Mesendoderm (in vitro differentiated cells): ENCODE results near the gene OBI1.

Source experiments
- DNase-seq: peaks from one replicate; pipeline ENCODE4 v3.0.0; 2013
- H2AK5ac ChIP-seq: 2 replicates; pipeline ENCODE4 v1.6.1; 2013; ENCODE audit warnings: low read length, inconsistent platforms
- H2BK120ac ChIP-seq: 2 replicates; pipeline ENCODE4 v1.6.1; 2013; ENCODE audit warnings: low read depth, mild to moderate bottlenecking, low read length, moderate library complexity, mixed read lengths
- H2BK15ac ChIP-seq: replicated peaks from 2 replicates; pipeline ENCODE4 v1.6.1; 2013; ENCODE audit warnings: low read depth, mild to moderate bottlenecking, moderate library complexity
- H2BK5ac ChIP-seq: 2 replicates; pipeline ENCODE4 v1.6.1; 2013; ENCODE audit warnings: low read length, inconsistent platforms
- H3K18ac ChIP-seq: 2 replicates; pipeline ENCODE4 v1.6.1; 2013; ENCODE audit warnings: mild to moderate bottlenecking, low read length, mixed read lengths
- H3K23ac ChIP-seq: one replicate; pipeline ENCODE4 v1.6.1; 2013; ENCODE audit warnings: low read length
- H3K27ac ChIP-seq: 2 replicates; pipeline ENCODE4 v1.5.1; 2013; ENCODE audit warnings: low read depth, mild to moderate bottlenecking, inconsistent platforms, low read length, moderate library complexity
- H3K27me3 ChIP-seq: 2 replicates; pipeline ENCODE4 v1.6.1; 2013; ENCODE audit warnings: low read length, control low read depth, mild to moderate bottlenecking, inconsistent platforms; ENCODE audit not compliant: insufficient read depth, poor library complexity
- H3K36me3 ChIP-seq: 2 replicates; pipeline ENCODE4 v1.6.1; 2013; ENCODE audit warnings: low read length, inconsistent platforms; ENCODE audit not compliant: control insufficient read depth, insufficient read depth
- H3K4ac ChIP-seq: one replicate; pipeline ENCODE4 v1.6.1; 2013; ENCODE audit warnings: low read depth, mild to moderate bottlenecking, low read length, moderate library complexity
- H3K4me1 ChIP-seq: 2 replicates; pipeline ENCODE4 v1.6.1; 2013; ENCODE audit warnings: low read depth, low read length, inconsistent platforms; ENCODE audit not compliant: control insufficient read depth
- H3K4me2 ChIP-seq: 2 replicates; pipeline ENCODE4 v1.6.1; 2013; ENCODE audit warnings: low read length
- H3K4me3 ChIP-seq: 2 replicates; pipeline ENCODE4 v1.5.1; 2013; ENCODE audit warnings: mild to moderate bottlenecking, low read length
- H3K56ac ChIP-seq: one replicate; pipeline ENCODE4 v1.6.1; 2013; ENCODE audit warnings: low read length
- H3K79me1 ChIP-seq: 2 replicates; pipeline ENCODE4 v1.6.1; 2013; ENCODE audit warnings: low read length, inconsistent platforms
- H3K79me2 ChIP-seq: 2 replicates; pipeline ENCODE4 v1.6.1; 2013; ENCODE audit warnings: mild to moderate bottlenecking, low read length; ENCODE audit not compliant: control insufficient read depth, insufficient read depth
- H3K9ac ChIP-seq: 2 replicates; pipeline ENCODE4 v1.6.1; 2013; ENCODE audit warnings: low read length, inconsistent platforms
- H4K5ac ChIP-seq: one replicate; pipeline ENCODE4 v1.6.1; 2013; ENCODE audit warnings: low read length
- H4K8ac ChIP-seq: one replicate; pipeline ENCODE4 v1.6.1; 2013; ENCODE audit warnings: low read depth, mild to moderate bottlenecking, control low read depth, low read length, moderate library complexity
- WGBS: extraction: QIAGEN DNeasy Blood & Tissue Kit; methylation state at CpG from one replicate; pipeline ENCODE4 v1.1.7; 2013; ENCODE audit warnings: low lambda C conversion rate, missing lambda C conversion rate; ENCODE audit not compliant: insufficient coverage; ENCODE audit errors: extremely low coverage; 5-methylcytosine and 5-hydroxymethylcytosine counted together

The OBI1 gene

DNA sequence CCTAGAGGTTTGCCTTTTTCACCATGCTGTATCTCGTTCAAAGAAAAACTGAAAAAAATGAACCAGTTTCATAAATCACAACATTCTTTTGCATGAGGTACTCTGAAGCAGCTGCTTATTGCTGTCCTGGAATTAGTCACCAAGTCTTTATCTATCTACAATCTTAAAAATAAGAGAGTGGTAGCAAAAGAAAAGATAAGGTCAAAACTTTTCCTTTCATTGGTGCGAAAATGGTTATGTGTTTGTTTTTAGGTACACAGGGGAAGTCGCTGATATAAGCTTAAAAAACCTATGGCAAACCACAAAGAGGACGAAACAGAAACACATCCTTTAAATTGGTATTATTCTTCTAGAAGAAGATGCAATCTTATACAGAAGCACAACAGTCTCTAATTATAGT lies 20.7 kb downstream of the OBI1 start:
- DNase-seq = no peak
- no peak overlapping the region for H4K8ac ChIP-seq
- no peak overlapping the region for H3K4me2 ChIP-seq
- H3K27me3 ChIP-seq = no peaks in the 10 kb centered on the region
- H3K36me3 ChIP-seq = no peaks in the 10 kb centered on the region
- H2AK5ac ChIP-seq = no peak overlapping the region
- H3K18ac ChIP-seq = no peak overlapping the region
- no peak overlapping the region for H3K27ac ChIP-seq
- no peaks in the 10 kb centered on the region for H3K4me1 ChIP-seq
- no peaks in the 10 kb centered on the region for H3K79me2 ChIP-seq
- no peak overlapping the region for H3K4me3 ChIP-seq
- H2BK5ac ChIP-seq = no peak overlapping the region
- H2BK120ac ChIP-seq = no peak overlapping the region
- no CpG with 5 or more reads among the region's 4 CpGs for WGBS
- H3K56ac ChIP-seq = no peak overlapping the region
- no peaks in the 10 kb centered on the region for H3K79me1 ChIP-seq
- H3K9ac ChIP-seq = no peak overlapping the region
- H4K5ac ChIP-seq = no peak overlapping the region
- no peak overlapping the region for H2BK15ac ChIP-seq
- no peak overlapping the region for H3K4ac ChIP-seq
- H3K23ac ChIP-seq = no peak overlapping the region

DNA sequence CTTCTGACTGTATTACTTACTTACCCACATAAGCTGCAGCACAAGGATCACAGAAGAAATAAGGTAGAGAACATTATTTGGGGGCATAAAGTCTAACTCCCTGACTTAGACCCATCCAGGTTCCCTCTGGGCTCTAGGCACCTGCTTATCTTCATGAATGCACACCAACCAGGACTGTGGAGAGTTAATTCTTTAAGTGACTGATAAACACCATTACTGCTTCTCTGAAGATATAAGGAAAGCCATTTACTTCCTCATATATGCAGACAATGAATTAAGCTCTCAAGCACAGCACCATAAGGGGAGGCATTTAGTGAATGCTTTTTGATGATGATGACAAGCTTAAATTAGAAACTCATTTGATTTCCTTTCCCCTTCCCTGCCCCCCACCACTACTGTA lies 22.5 kb downstream of the OBI1 start:
- Histone ChIP-seq H2BK15ac (no peak overlapping the region), H3K79me1 (no peaks in the 10 kb centered on the region), H2AK5ac (no peak overlapping the region), H3K36me3 (no peaks in the 10 kb centered on the region), H2BK120ac (no peak overlapping the region), H3K56ac (no peak overlapping the region), H3K9ac (no peak overlapping the region), H3K4me3 (no peak overlapping the region), H3K18ac (no peak overlapping the region), H4K8ac (no peak overlapping the region), H3K4me2 (no peak overlapping the region), H3K4me1 (no peaks in the 10 kb centered on the region), H3K27ac (no peak overlapping the region), H3K79me2 (no peaks in the 10 kb centered on the region), H3K4ac (no peak overlapping the region), H3K27me3 (no peaks in the 10 kb centered on the region), H3K23ac (no peak overlapping the region), H4K5ac (no peak overlapping the region), H2BK5ac (no peak overlapping the region)
- DNase-seq = no peak

DNA sequence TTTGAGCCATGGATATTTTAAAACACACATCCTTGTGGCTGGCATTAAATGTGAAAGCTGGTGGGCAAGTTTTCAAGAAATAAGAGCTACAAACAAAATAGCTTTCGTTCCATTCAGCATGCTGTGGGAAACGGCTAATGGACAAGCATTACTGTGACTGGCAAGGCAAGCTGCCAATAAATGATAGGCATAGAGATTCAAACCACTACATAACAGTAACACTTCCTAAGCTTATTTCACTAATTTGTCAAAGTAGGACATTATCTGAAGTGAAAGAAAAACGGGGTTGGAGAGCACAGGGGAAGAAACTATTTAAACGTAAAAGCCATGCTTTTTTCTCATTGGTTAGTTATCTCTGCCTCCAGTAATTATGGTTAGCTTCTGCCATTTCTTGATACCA lies 26.0 kb downstream of the OBI1 start:
- no peak overlapping the region for H3K56ac ChIP-seq
- H3K23ac ChIP-seq = no peak overlapping the region
- H2BK15ac ChIP-seq = no peak overlapping the region
- H3K4me1 ChIP-seq = no peaks in the 10 kb centered on the region
- H3K4me2 ChIP-seq = no peak overlapping the region
- no peak overlapping the region for H4K8ac ChIP-seq
- H3K36me3 ChIP-seq = no peaks in the 10 kb centered on the region
- no peak overlapping the region for H3K4ac ChIP-seq
- H2BK5ac ChIP-seq = no peak overlapping the region
- H2BK120ac ChIP-seq = no peak overlapping the region
- no peak overlapping the region for H3K9ac ChIP-seq
- H3K79me2 ChIP-seq = no peaks in the 10 kb centered on the region
- no peak overlapping the region for H3K4me3 ChIP-seq
- no peak overlapping the region for H4K5ac ChIP-seq
- WGBS = no CpG with 5 or more reads among the region's 4 CpGs
- H3K27me3 ChIP-seq = no peaks in the 10 kb centered on the region
- DNase-seq = no peak
- no peaks in the 10 kb centered on the region for H3K79me1 ChIP-seq
- no peak overlapping the region for H3K18ac ChIP-seq
- H2AK5ac ChIP-seq = no peak overlapping the region
- no peak overlapping the region for H3K27ac ChIP-seq

DNA sequence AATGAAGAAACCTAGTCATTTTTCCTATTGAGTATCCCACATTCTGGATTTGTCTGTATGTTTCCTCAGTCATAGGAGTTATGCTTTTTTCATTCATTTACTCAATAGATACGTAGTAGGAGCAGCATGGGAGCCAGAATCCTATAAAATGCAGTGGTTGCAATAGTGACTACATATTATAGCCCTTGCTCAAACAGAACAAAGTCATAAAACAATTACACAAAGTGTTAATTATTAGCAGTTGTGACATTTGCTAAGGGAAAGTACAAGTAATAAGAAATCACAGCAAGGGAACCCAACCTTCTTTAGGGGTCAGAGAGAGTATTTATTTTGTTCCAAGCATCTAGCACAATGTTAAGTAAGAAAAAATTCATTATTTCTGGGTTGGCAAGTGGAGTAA lies 27.9 kb downstream of the OBI1 start:
- H4K8ac ChIP-seq = no peak overlapping the region
- H3K79me1 ChIP-seq = no peaks in the 10 kb centered on the region
- H3K27ac ChIP-seq = no peak overlapping the region
- no peaks in the 10 kb centered on the region for H3K36me3 ChIP-seq
- H3K9ac ChIP-seq = no peak overlapping the region
- H3K18ac ChIP-seq = no peak overlapping the region
- no peak overlapping the region for H2AK5ac ChIP-seq
- no peaks in the 10 kb centered on the region for H3K4me1 ChIP-seq
- no peak overlapping the region for H3K4me3 ChIP-seq
- H2BK5ac ChIP-seq = no peak overlapping the region
- H3K23ac ChIP-seq = no peak overlapping the region
- H2BK120ac ChIP-seq = no peak overlapping the region
- no peak overlapping the region for H3K4me2 ChIP-seq
- no peak overlapping the region for H4K5ac ChIP-seq
- no peak for DNase-seq
- H3K4ac ChIP-seq = no peak overlapping the region
- no CpG with 5 or more reads among the region's 1 CpG for WGBS
- no peaks in the 10 kb centered on the region for H3K79me2 ChIP-seq
- H3K56ac ChIP-seq = no peak overlapping the region
- H2BK15ac ChIP-seq = no peak overlapping the region
- H3K27me3 ChIP-seq = no peaks in the 10 kb centered on the region

DNA sequence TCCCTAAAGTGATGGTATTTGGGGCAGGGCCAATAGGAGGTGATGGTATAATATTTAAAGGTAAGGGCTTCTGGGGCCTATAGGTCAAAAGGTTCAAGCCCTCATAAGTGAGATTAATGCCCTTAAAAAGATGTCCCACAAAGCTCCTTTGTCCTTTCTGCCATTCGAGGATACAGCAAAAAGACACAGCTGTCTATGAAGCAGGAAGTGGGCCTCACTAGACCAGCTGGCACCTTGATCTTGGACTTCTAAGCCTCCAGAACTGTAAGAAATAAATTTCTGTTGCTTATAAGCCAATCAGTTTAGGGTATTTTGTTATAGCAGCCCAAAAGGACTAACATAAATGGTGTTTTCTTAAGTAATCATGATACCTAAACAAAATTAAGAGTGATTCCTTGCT lies 28.4 kb downstream of the OBI1 start:
- no peak overlapping the region for H2BK5ac ChIP-seq
- H2BK15ac ChIP-seq = no peak overlapping the region
- no peak overlapping the region for H3K4me3 ChIP-seq
- no peaks in the 10 kb centered on the region for H3K36me3 ChIP-seq
- H3K56ac ChIP-seq = no peak overlapping the region
- no peaks in the 10 kb centered on the region for H3K27me3 ChIP-seq
- no peaks in the 10 kb centered on the region for H3K4me1 ChIP-seq
- no peak overlapping the region for H4K8ac ChIP-seq
- H3K9ac ChIP-seq = no peak overlapping the region
- no peak overlapping the region for H2AK5ac ChIP-seq
- no peak overlapping the region for H3K23ac ChIP-seq
- H3K4me2 ChIP-seq = no peak overlapping the region
- H3K4ac ChIP-seq = no peak overlapping the region
- H3K79me2 ChIP-seq = no peaks in the 10 kb centered on the region
- H2BK120ac ChIP-seq = no peak overlapping the region
- DNase-seq = no peak
- no peaks in the 10 kb centered on the region for H3K79me1 ChIP-seq
- H4K5ac ChIP-seq = no peak overlapping the region
- WGBS = no CpG with 5 or more reads among the region's 1 CpG
- no peak overlapping the region for H3K18ac ChIP-seq
- H3K27ac ChIP-seq = no peak overlapping the region

DNA sequence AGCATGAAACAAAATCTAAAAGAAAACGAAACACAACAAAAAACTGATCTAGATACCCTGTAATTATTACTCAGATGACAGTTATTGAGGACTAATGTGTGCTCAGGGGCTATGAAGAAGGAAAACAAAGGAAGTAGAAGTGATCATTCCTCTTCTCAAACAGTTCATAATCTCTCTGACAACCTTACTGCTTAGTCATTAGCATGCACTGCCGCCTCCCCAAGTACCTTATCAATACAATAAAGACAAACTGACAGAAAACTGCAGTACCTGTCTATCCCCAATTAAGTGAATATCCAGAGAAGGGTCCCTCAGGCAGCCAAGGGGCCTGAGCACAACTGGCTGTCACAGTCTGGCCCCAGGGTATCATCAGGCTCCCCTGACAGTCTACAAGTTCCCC lies 33.6 kb downstream of the OBI1 start:
- H3K4me2 ChIP-seq = no peak overlapping the region
- no peak overlapping the region for H3K18ac ChIP-seq
- H3K4ac ChIP-seq = no peak overlapping the region
- no peak overlapping the region for H3K56ac ChIP-seq
- no peak overlapping the region for H3K4me3 ChIP-seq
- no peaks in the 10 kb centered on the region for H3K27me3 ChIP-seq
- H2BK15ac ChIP-seq = no peak overlapping the region
- H3K23ac ChIP-seq = no peak overlapping the region
- H3K79me2 ChIP-seq = no peaks in the 10 kb centered on the region
- H3K27ac ChIP-seq = no peak overlapping the region
- H3K9ac ChIP-seq = no peak overlapping the region
- H2BK120ac ChIP-seq = no peak overlapping the region
- no peaks in the 10 kb centered on the region for H3K4me1 ChIP-seq
- no peaks in the 10 kb centered on the region for H3K36me3 ChIP-seq
- DNase-seq = no peak
- H2BK5ac ChIP-seq = no peak overlapping the region
- H2AK5ac ChIP-seq = no peak overlapping the region
- no CpG with 5 or more reads among the region's 2 CpGs for WGBS
- H3K79me1 ChIP-seq = no peaks in the 10 kb centered on the region
- no peak overlapping the region for H4K5ac ChIP-seq
- no peak overlapping the region for H4K8ac ChIP-seq
